NCI-H774 (cell line): ENCODE measurements around the gene DEFB128.
"Not testable (repeated sequence)": the region's sequence is repeated elsewhere in the genome, so short reads cannot be mapped to it uniquely, and the experiment has no call there.

Experiments
- DNase-seq: peaks from one replicate; lab custom pipeline; 2025; lab: John Stamatoyannopoulos, UW

DEFB128 gene

DNA sequence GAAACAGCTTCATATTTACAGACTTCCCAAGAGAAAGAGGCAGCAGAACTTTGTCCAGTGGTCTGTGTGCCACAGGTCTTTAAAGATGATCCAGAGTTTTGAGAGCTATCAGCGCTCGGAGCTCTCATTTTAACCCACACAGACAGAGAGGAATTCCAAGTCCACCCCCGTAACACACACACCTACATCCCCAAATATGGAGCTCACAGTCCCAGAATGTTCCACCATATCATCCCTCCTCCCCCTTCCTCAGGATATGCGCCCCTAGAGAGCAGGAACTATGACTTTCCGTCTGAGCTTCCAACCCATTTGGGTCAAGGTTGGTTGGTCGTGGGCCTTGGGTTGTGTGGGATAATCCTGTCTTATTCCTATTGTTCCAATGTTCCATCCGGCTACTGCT is at the start of gene DEFB128:
Gene DEFB128 (minus strand): TSS at position 101 of the 400 bp plus-strand sequence. CDS start 88 bp downstream, at position 13.
- no peak for DNase-seq

DNA sequence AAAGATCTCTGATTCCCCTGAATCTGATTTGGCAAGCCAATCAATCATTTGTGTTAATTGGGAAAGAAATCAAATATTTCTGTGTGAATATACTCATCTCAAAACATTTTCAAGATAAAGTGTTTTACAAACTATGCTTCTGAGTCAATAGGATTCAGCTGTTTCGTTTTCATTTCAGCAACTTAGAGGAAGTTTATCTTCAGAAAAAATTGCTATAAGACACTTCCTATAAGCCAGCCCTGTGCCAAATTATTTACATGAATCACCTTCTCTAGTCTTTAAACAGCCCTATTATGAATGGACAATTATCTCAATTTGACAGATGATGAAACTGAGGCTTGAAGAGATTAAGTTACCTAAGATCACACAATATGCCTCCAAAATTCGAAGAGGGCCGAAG is 48.4 kb upstream of the DEFB128 start:
- DNase-seq: no peak

DNA sequence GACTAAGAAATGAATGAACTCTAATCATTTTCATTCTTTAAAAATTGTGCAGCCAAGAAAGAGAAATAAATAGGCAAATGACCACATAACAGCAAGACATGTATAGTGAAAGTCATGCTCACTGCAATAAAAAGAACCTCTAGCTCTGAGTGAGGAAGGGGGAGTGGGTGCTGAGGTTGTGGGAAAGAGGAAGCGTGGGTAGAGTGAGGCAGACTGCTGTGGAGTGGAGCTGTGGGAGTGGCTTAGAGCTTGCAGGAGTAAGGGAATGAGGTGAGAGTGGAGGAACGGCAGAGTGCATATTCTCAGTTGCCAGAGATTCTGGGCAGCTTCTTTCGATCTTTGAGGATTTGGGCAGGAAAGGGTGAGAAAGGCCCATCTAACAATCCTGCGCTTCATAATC is 48.0 kb upstream of the DEFB128 start:
- no peak for DNase-seq

DNA sequence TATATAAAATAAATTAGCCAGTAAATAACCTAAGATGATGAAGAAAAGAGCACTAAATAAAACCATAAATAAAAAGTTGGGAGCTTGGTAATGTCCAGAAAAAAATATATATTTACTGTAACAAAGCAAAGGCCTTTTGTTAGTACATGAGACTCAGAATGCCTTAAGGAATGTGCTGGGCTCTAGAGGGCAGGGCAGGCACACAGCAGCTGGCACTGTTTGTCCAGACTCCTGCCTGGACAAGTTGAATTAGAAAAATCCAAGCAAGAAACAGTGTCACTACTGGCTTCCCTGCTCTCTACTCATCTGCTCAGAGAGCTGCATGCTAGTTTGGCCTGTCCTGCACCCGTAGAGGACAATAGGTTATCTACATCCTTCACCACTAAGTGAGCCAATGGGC is 46.4 kb upstream of the DEFB128 start:
- DNase-seq: no peak

DNA sequence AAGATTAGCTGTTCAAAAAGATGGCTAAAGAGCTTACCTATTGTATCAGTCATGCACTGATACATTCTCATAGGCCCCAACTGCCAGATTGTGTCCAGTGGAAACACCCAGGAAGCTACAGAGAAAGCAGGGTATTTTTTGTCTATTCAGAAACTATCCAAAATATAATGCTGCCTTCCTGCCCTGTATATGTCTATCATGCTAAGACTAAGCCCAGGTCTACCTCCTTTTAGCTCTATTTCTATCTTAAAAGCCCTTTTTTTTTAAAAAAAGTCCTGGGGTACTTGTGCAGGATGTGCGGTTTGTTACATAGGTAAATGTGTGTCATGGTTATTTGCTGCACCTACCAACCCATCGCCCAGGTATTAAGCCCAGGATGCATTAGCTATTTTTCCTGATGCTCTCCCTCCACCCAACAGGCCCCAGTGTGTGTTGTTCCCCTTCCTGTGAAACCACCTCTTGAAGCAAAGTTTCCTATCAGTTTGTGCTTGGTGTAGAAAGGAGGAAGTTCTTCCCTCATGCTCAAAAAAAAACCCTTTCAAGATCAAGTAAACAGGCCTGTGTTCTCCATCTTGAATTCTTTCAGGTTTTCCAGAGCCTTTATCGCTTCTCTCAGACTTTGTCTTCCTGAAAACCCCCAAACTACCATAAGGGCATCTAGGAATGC is 38.1 kb upstream of the DEFB128 start:
- no peak for DNase-seq

DNA sequence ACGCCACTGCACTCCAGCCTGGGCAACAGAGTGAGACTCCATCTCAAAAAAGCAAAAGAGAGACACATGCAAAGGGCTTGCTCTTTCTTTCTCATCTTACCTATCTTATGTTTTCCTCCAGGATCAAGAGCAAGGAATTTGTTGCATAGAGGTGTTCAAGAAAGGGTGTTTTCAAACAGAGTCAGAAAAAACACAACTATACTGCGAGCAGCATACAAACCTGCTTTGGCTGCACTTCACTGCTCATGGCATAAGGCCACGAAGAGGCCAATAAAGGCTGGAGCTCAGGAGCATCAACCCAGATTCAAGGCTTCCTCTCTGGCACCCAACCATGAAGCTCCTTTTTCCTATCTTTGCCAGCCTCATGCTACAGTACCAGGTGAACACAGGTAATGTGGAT is 37.4 kb upstream of the DEFB128 start, which contains the start of gene DEFB129:
Gene DEFB129 (plus strand): TSS at position 301 of the 400 bp plus-strand sequence. CDS start 31 bp downstream, at position 332.
- DNase-seq: no peak

DNA sequence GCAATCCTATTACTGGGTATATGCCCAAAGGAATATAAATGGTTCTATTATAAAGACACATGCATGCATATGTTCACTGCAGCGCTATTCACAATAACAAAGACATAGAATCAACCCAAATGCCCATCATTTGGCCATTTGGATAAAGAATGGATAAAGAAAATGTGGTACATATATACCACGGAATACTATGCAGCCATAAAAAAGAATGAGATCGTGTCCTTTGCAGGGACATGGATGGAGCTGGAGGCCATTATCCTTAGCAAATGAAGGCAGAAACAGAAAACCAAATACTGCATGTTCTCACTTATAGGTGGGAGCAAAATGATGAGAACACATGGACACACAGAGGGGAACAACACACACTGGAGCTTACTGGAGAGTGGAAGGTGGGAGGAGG is 36.4 kb upstream of the DEFB128 start:
- not testable (repeated sequence) for DNase-seq

DNA sequence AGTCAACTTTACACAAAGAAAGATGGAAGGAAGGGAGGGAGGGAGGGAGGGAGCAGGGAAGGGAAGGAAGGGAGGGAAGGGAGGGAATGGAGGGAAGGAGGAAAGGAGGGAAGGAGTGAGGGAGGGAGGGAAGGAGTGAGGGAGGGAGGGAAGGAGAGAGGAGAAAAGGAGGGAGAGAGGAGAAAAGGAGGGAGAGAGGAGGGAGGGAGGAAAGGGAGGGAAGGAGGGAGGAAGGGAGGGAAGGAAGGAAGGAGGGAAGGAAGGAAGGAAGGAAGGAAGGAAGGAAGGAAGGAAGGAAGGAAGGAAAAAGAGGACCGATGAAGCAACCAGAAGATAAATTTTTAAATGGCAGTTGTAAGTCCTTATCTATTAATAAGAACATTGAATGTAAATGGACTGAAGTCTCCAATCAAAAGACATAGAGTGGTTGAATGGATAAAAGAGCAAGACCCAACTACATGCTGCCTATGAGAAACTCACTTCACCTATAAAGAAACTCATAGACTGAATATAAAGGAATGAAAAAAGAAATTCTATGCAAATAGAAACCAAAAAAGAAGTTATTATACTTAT is 31.8 kb upstream of the DEFB128 start:
- DNase-seq: no peak

DNA sequence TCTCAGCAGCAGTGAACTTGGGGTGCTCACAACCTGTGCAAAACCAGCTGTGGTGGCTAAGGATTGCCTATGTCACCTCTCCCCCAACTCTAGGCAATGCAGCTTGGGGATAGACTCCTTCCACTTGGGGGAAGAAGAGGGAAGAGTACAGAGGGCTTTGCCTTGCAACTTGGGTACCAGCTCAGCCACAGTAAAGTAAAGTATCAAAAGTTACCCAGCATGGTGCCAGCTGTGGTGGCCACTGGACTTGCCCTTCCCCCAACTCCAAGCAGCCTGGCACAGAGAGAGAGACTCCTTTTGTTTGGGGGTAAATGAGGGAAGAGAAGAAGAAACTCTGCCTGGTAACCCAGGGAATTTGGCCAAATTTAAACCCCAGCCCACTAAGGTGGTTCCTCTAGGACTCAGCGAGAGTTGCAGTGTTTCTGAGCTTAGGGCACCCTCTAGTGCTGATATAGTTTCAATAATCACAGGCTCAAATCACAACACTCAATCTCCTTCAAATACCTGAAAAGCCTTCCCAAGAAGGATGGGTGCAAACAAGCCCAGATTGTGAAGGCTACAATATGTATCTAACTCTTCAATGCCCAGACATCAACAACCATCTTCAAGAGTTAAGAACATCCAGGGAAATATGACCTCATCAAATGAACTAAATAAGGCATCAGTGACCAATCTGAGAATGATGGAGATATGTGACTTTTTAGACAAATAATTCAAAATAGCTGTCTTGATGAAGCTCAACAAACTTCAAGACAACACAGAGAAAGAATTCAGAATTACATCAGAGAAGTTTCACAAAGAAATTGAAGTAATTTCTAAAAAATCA is 30.0 kb upstream of the DEFB128 start:
- no peak for DNase-seq

DNA sequence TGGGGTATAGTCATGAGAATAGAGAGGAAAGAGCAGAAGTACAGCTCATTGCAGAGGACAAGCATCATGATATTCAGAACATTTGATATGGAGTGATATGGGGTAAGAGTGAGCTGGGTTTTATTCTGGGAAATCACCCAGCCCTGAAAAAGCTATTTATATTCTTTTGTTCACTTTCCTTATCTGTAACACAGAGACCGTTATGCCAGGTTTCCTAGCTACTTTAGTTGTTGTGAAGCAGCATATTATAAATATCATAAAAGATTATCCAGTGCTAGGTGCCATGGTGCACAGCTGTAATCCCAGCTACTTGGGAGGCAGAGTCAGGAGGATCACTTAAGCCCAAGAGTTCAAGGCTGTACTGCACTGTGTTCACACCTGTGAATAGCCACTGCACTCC is 27.8 kb upstream of the DEFB128 start:
- DNase-seq: no peak

DNA sequence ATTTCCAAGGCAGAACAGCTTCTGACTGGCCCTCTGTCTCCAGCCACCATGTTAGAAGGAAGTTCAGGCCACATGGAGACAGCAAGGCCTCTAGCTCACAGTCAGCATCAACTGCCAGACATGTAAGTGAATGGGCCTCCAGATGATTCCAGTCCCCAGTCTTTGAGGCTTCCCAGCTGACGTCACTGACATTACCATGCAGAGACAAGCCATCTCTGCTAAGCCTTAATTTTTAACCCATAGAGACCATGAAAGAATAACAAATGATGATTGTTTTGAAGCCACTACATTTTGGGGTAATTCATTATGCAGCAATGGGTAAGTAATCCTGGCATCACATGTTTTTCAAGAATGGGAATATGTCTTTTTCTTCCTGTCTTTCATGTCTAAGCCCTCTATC is 26.3 kb upstream of the DEFB128 start:
- no peak for DNase-seq

DNA sequence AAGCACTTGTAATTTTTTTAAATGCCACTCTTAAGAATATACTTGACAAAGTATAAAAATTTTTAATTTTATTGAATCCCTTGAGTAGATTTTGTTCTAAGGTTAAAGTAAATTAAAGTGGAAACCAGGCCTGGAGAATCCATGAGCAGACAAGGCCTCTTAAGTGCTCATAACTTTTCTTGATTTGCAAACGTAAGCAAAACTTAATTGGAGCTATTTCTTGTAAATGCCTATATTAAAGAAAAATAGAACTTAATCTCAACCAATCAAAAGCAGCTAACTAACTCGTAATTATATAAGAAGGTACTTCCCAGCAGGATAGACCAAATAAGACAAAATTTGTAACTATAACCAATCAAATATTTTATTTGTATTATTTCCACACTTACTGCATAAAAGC is 24.9 kb upstream of the DEFB128 start:
- no peak for DNase-seq

DNA sequence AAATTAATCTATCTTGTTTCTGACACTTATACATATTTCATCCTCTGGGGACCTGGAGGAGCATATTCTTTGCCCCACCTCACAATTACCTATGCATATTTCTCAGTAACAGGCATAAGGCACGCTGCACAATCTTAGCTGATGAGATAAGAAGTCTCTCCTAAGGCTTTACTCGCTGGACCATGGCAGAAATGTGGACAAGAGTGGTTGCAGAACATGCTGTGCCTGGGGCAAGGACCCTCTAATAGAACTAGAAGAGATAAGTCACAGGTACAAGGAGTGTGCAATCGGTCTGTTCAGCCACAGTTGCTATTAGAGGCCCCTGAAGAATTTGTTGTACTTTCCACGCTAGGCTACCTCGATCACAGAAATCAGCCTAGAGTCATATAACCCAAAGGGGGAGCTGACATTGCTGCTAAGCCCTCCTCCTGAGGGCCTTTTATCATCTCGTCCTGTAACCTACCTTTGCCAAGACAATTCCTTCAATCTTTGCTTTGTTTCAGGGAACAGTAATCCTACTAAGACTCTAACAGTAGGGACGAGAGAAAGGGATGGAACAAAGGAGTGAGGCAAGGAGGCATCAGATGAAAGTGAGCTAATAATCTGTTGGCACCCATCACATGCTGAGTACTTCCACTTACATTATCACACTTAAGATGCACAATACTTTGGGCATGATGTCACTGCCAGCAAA is 21.4 kb upstream of the DEFB128 start:
- no peak for DNase-seq

DNA sequence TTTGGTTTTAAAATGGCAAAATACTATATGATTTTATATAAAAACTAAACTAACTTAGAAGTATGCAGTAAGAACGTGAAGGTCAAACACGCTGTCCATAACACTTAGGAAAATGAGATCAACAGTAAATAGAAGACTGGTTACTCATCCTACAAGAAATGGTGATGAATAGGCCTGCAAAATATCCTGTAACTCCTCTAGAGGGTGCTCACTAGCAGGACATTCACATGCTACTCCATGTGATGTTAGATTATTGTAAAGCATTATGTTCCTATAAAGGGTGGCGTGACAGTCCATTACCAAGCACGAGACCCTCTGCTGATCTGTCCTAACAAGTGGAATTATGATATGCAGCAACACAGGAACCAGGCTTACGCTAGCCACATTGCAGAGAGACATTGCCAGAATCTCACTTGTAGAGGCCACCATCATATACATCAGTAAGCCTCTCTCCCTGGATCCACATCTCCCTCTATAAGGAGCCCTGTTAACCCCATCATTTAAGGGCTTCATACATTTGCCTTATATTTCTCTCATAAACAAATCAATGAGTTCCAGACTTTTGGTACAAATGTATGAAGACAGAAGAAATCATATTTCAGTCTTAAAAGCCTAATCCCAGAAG is 19.5 kb upstream of the DEFB128 start:
- peak; percentile 15 for DNase-seq

DNA sequence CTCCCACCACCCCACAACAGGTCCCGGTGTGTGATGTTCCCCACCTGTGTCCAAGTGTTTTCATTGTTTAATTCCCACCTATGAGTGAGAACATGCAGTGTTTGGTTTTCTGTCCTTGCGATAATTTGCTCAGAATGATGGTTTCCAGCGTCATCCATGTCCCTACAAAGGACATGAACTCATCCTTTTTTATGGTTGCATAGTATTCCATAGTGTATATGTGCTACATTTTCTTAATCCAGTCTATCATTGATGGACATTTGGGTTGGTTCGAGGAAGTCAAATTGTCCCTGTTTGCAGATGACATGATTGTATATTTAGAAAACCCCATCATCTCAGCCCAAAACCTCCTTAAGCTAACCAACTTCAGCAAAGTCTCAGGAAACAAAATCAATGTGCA is 14.1 kb upstream of the DEFB128 start:
- DNase-seq: not testable (repeated sequence)

DNA sequence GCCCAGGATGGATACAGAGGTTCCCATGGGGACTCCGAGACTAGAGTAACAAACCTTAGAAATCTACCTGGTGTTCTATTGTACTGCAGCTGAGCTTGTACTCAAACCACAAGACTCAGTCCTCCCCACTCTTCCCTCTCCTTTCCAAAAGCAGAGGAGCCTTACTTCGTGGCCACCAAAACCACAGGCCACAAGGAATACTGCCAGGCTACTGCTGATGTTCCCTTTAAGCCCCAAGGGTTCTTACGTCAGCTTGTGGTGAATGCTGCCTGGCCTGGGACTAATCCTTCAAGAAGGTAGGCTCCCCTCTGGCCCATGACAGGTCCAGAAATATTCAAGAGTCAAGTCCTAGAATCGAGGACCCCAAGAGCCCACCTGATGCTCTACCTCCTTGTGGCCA is 10.5 kb upstream of the DEFB128 start:
- no peak for DNase-seq

DNA sequence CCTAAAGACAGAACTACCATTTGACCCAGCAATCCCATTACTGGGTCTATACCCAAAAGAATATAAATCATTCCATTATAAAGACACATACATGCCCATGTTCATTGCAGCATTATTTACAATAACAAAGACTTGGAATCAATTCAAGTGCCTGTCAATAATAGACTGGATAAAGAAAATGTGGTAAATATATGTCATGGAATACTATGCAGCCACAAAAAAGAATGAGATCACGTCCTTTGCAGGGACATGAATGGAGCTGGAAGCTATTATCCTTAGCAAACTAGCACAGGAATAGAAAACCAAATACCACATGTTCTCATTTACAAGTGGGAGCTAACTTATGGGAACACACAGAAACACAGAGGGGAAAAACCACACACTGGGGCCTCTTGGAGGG is 8.7 kb upstream of the DEFB128 start:
- no peak for DNase-seq

DNA sequence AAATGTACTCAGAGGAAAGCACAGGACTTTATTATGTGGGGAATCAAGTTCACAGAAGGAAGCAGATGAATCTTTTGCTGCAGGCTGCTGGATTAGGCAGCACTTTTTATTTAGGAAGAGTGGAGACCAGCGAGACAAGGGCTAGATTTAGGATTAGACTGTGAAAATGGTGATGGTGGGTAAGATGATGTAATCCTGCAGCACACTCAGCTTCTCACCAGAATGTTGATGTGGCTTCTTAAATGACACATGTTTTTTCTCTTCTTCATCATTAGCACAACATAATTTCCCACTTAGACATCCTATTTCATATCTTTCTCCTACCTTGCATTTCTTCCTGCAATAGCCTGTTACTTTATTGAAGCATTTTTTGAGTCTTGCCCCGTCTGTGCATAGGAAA is 1.8 kb downstream of the DEFB128 start:
- no peak for DNase-seq

DNA sequence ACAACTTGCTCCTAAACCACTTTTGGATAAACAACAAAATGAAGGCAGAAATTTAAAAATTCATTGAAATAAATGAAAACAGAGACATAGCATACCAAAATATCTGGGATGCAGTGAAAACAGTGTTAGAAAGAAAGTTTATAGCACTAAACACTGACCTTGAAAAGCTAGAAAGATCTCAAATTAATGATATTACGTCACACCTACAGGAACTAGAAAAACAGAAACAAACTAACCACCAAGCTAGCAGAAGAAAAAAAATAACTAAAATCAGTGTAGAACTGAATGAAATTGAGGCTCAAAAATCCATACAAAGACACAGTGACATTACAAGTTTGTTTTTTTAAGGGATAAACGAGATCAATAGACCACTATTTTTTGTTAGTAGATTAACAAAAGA is 5.2 kb downstream of the DEFB128 start:
- no peak for DNase-seq

DNA sequence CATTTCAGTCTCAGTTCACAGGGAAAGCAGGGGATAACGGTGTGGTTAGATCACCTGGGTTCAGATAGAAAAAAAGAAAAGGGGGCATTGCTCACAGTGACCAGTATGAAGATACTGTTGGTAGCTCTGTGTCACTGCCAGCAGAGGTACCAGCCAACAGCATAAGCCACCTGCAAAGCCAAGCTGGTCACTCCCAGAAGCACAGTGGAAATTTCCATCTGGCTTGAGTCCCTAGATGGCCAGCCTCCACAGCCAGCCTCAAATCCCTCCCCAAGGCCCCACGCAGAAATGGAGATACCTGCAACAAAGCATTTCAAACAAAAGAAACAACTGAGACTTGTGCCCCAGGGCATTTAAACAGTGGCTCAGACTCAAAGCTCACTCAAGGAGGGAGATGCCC is 20.6 kb downstream of the DEFB128 start:
- no peak for DNase-seq

DNA sequence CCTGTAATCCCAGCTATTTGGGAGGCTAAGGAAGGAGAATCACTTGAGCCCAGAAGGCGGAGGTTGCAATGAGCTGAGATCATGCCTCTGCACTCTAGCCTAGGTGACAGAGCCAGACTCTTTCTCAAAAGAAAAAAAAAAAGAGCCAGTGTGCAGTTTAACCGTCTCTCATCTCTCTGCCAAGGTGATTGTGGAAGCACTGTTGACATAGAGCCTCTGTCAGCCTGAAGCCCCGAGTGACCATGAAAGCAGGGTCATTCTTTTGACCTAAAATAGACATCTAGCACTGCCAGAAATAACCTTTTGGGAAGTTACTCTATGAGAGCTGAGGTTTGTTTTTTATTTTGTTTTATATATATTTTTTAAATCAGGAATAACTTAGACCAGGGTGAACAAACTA is 24.9 kb downstream of the DEFB128 start:
- no peak for DNase-seq

DNA sequence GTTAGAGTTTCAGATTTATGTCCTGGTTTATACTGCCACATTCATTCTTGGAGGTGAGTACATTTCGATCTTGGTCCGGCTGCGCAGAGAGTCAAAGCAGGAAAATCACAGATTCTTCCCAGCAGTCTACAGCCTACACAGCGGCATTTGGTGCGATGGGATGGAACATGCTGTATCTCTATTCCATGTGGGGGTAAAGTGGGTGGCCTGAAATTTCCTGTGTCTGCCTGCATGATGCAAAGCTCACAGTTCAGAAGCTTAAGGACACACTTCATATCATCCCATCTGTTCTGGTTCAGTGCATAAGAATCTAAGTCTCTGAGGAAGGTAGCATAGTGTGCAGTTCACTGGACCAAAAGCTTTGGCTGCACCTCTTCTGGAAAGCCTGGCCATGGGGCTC is 32.4 kb downstream of the DEFB128 start, which contains the start of gene DEFB127:
Gene DEFB127 (plus strand): TSS at position 301 of the 400 bp plus-strand sequence. CDS start 91 bp downstream, at position 392.
- no peak for DNase-seq
